Gastrocnemius medialis (tissue), 4 donors: Measurements from ENCODE around the gene NRG4. TPM values are rescaled to one million over a fixed set of nuclear protein-coding genes. Genes with fewer than 3 reads are reported as not detected.
A peak's percentile ranks its signal among the peaks of the same experiment; 100 is the strongest.

Experiments used
- ATAC-seq, 2 donors: fragments of 150-250 bp; one replicate each; pipeline ENCODE4 v1.9.1; 2016
- DNase-seq, 2 donors: peaks; one replicate each; pipeline ENCODE4 v3.0.0-alpha.2; 2019
- H3K27ac ChIP-seq, 4 donors: fragments of 200-600 bp; sonication (generic); 1 replicate in 1 of 4; 2 replicates in 3 of 4; pipeline ENCODE4 v1.5.1; 2016 to 2018; ENCODE audit warnings: mild to moderate bottlenecking in 2 of 4, moderate library complexity in 1 of 4
- H3K27me3 ChIP-seq, 3 donors: fragments of 200-600 bp; sonication (generic) in 2 of 3; 1 replicate in 1 of 3; 2 replicates in 2 of 3; pipeline versions ENCODE4 v1.5.1 to v1.6.0; 2016 to 2019; ENCODE audit warnings: mild to moderate bottlenecking in 1 of 3, moderate library complexity in 1 of 3
- H3K36me3 ChIP-seq, 2 donors: fragments of 200-600 bp; sonication (generic) in 1 of 2; one replicate each; pipeline ENCODE4 v1.5.1; 2017 to 2018
- H3K4me1 ChIP-seq, 2 donors: fragments of 200-600 bp; sonication (generic) in 1 of 2; one replicate each; pipeline ENCODE4 v1.5.1; 2016 to 2017; ENCODE audit warnings: mild to moderate bottlenecking in 2 of 2
- H3K4me3 ChIP-seq, 4 donors: fragments of 200-600 bp; sonication (generic) in 3 of 4; 1 replicate in 1 of 4; 2 replicates in 3 of 4; pipeline ENCODE4 v1.5.1; 2016 to 2019; ENCODE audit warnings: mild to moderate bottlenecking in 2 of 4
- H3K9me3 ChIP-seq, 3 donors: fragments of 200-600 bp; sonication (generic) in 2 of 3; 1 replicate in 1 of 3; 2 replicates in 2 of 3; pipeline ENCODE4 v1.5.1; 2016 to 2019
- POLR2A ChIP-seq, 2 donors: fragments of 450-650 bp; IDR thresholded peaks; one replicate each; pipeline ENCODE4 v1.6.1; 2017; ENCODE audit warnings: antibody characterized with exemption in 2 of 2, mild to moderate bottlenecking in 2 of 2, moderate library complexity in 2 of 2
- in situ Hi-C, 4 donors: fragments of 200-750 bp; cut with MboI; loops; one replicate each; pipeline versions ENCODE4 v1.15.0 to v1.8.0; 2017; ENCODE audit warnings: low sequenced_read_pairs in 4 of 4
- intact Hi-C: fragments of 100-400 bp; cut with DNase I; formaldehyde crosslinking; loops from one replicate; pipeline ENCODE4 v1.15.1; 2023; ENCODE audit warnings: low total_unique reads
- total RNA-seq, 4 donors: library from RNA; depleted of rRNA; stranded (reverse); fragments of >200 nt; gene quantifications; one replicate each; pipeline versions ENCODE4 v1.1.0 to v1.2.3, GENCODE V29; 2016
- TF ChIP-seq, protein P1 (sequence below), 5 experiments: fragments of 450-650 bp in 3 of 5; fragments of 200-600 bp in 2 of 5; sonication (generic) in 2 of 5; IDR thresholded peaks in 4 of 5; conservative IDR thresholded peaks in 1 of 5; 1 replicate in 4 of 5; 2 replicates in 1 of 5; pipeline ENCODE4 v1.5.1; 2016 to 2019; ENCODE audit warnings: antibody characterized with exemption in 5 of 5, mild to moderate bottlenecking in 3 of 5, moderate library complexity in 3 of 5

NRG4 gene
- total RNA-seq, 4 donors from 2014 or later = 2.0 to 9.8 (median 3.4) TPM

- H3K27me3 ChIP-seq = no peaks in the 10 kb centered on the region
- no peaks in the 10 kb centered on the region for H3K9me3 ChIP-seq
- no peak for TF ChIP-seq POLR2A (IDR thresholded peaks at IDR 0.05)
- TF ChIP-seq, protein P1, sequence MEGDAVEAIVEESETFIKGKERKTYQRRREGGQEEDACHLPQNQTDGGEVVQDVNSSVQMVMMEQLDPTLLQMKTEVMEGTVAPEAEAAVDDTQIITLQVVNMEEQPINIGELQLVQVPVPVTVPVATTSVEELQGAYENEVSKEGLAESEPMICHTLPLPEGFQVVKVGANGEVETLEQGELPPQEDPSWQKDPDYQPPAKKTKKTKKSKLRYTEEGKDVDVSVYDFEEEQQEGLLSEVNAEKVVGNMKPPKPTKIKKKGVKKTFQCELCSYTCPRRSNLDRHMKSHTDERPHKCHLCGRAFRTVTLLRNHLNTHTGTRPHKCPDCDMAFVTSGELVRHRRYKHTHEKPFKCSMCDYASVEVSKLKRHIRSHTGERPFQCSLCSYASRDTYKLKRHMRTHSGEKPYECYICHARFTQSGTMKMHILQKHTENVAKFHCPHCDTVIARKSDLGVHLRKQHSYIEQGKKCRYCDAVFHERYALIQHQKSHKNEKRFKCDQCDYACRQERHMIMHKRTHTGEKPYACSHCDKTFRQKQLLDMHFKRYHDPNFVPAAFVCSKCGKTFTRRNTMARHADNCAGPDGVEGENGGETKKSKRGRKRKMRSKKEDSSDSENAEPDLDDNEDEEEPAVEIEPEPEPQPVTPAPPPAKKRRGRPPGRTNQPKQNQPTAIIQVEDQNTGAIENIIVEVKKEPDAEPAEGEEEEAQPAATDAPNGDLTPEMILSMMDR (IDR thresholded peaks at IDR 0.05 in 4 of 5, conservative IDR thresholded peaks at IDR 0.05 in 1 of 5) = no peak
- intact Hi-C loops (no loop called here), in situ Hi-C loops (no loop called here)
- H3K4me1 ChIP-seq = peaks cover 28 to 37% of the 10 kb centered on the region in 2 donors
- peaks cover 0 to 6% of the 10 kb centered on the region in 2 donors for H3K36me3 ChIP-seq
- ATAC-seq (no peak), DNase-seq (no peak)
- H3K27ac ChIP-seq = no peak overlapping the region
- no peak overlapping the region for H3K4me3 ChIP-seq
Measured at GRCh38 chr15:75925440-75925839, 86.8 kb downstream of the NRG4 start.

DNA sequence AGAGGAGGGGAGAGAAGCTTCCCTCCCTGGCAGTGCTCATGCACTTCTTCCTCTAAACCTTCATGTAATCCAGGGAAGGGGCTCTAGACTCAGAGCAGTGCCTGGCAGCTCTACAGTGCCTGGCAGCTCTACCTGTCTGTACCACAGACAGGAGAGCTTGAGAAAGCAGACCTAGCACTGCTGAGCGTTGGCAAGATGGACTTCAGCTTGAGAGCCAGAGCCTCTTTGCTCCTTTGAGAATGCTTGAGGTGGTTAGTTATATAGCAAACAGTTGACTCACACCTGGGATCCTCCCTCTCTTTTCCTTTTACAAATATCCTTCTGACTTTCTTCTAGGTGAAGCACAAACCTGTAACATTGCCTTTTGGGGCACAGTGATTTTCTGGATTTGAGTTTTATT is 87.6 kb downstream of the NRG4 start:
- intact Hi-C loops = no loop called here
- DNase-seq (no peak), ATAC-seq (no peak)
- no peak overlapping the region for H3K27ac ChIP-seq
- H3K4me3 ChIP-seq = no peak overlapping the region
- H3K4me1 ChIP-seq = peaks cover 23 to 34% of the 10 kb centered on the region in 2 donors
- in situ Hi-C loops = no loop called here
- H3K36me3 ChIP-seq = peaks cover 0 to 3% of the 10 kb centered on the region in 2 donors
- no peaks in the 10 kb centered on the region for H3K9me3 ChIP-seq
- no peak for TF ChIP-seq POLR2A (IDR thresholded peaks at IDR 0.05)
- TF ChIP-seq, protein P1 (IDR thresholded peaks at IDR 0.05 in 4 of 5, conservative IDR thresholded peaks at IDR 0.05 in 1 of 5) = no peak
- no peaks in the 10 kb centered on the region for H3K27me3 ChIP-seq

DNA sequence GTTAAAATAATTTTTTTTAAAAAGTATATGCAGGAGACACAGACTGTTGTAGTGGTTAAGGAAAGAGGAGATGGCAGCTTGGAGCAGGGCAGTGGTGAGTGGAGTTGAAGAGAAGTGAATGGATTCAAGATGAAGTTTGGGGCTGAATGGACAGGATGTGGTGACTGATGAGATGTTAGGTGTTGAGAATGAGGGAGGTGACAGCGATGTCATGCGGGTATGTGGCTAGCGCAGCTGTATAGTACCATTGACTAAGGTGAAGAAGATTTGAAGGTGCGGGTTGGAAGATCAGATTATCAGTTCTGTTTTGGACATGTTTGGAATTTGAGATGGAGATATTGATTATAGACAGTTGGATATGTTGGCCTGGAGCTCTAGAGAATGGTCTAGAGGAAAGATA is 88.5 kb downstream of the NRG4 start:
- Histone ChIP-seq H3K4me3 (no peak overlapping the region), H3K9me3 (no peaks in the 10 kb centered on the region), H3K36me3 (peaks cover 0 to 10% of the 10 kb centered on the region in 2 donors), H3K27me3 (no peaks in the 10 kb centered on the region), H3K4me1 (peaks cover 23 to 34% of the 10 kb centered on the region in 2 donors), H3K27ac (no peak overlapping the region)
- no peak for TF ChIP-seq POLR2A (IDR thresholded peaks at IDR 0.05)
- TF ChIP-seq, protein P1 (IDR thresholded peaks at IDR 0.05 in 4 of 5, conservative IDR thresholded peaks at IDR 0.05 in 1 of 5) = no peak
- DNase-seq (no peak), ATAC-seq (no peak)
- in situ Hi-C loops = no loop called here
- intact Hi-C loops = no loop called here

DNA sequence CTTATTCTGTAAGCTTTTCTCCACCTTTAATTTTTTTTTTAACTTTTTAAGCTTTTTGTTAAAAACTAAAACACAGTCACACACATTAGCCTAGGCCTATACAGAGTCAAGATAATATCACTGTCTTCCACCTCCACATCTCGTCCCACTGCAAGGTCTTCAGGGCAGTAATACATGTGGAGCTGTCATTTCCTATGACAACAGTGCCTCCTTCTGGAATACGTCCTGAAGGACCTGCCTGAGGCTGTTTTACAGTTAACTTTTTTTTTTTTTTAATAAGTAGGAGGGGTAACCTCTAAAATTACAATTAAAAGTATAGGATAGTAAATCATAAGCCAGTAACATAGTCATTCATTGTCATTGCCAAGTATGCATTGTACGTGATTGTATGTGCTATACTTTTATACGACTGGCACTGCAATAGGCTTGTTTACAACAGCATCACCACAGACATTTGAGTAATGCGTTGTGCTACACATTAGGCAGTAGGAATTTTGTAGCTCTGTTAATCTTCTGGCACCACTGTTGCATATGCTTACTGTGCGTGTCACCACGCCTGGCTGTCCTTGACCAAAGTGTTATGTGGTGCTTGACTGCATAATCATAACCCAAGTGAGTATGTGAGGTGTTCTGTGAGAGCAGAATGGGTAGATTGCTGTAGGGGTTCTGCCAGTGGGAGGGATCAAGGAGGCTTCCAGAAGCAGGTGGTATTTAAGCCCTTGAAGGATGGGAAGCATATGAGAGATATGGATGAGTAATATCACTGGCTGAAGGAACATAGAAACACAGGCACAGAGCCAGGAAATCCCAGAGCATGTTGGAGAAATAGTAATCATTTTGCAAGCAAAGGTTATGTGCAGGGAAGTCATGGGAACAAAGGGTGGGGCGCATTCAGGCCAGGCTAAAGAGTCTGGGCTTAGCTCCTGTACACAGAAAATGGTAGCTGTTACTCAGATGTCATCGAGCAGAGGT is 90.2 kb downstream of the NRG4 start:
- in situ Hi-C loops = no loop called here
- DNase-seq (peak; percentile 48 to 57), ATAC-seq (peak; percentile 73 to 83)
- H3K9me3 ChIP-seq = no peaks in the 10 kb centered on the region
- intact Hi-C loops = no loop called here
- TF ChIP-seq POLR2A (IDR thresholded peaks at IDR 0.05) = no peak
- TF ChIP-seq, protein P1 (IDR thresholded peaks at IDR 0.05 in 4 of 5, conservative IDR thresholded peaks at IDR 0.05 in 1 of 5) = peak in 3 of 5 experiments; percentile 16 to 32 (median 26)
- H3K4me1 ChIP-seq = peaks cover 23 to 34% of the 10 kb centered on the region in 2 donors
- H3K27ac ChIP-seq = peak overlapping the region in 1 of 4 donors; percentile 43
- no peak overlapping the region for H3K4me3 ChIP-seq
- no peaks in the 10 kb centered on the region for H3K27me3 ChIP-seq
- H3K36me3 ChIP-seq = peaks cover 0 to 10% of the 10 kb centered on the region in 2 donors
